Panc1 (cell line): ENCODE results near the gene KREMEN2.

Experiments
- CTCF ChIP-seq: fragments of 450-650 bp; IDR thresholded peaks from 2 replicates; pipeline ENCODE4 v1.5.1; 2017; ENCODE audit warnings: mild to moderate bottlenecking
- POLR2AphosphoS5 ChIP-seq: IDR thresholded peaks from 2 replicates; pipeline ENCODE4 v1.6.1; 2012; ENCODE audit warnings: mild to moderate bottlenecking, low read depth, low read length, moderate library complexity
- SIN3A ChIP-seq: IDR thresholded peaks from 2 replicates; pipeline ENCODE4 v1.6.1; 2012; ENCODE audit warnings: low read depth, mild to moderate bottlenecking, low read length, moderate library complexity, borderline replicate concordance; ENCODE audit not compliant: insufficient read depth
- TCF7L2 ChIP-seq: IDR thresholded peaks from 2 replicates; pipeline ENCODE4 v1.6.1; 2011; ENCODE audit warnings: mild to moderate bottlenecking, low read depth, low read length, inconsistent platforms
- TF ChIP-seq, protein P1 (sequence below), 2 experiments: IDR thresholded peaks; 2 replicates each; pipeline ENCODE4 v1.6.1; 2011 to 2012; ENCODE audit warnings: low read depth in 2 of 2, control low read depth in 1 of 2, low read length in 1 of 2, mild to moderate bottlenecking in 1 of 2, moderate library complexity in 1 of 2; ENCODE audit not compliant: insufficient read depth in 1 of 2

GRCh38 chr16:2942045-2942444 lies 22.0 kb upstream of the KREMEN2 start:
- TF ChIP-seq SIN3A: no peak
- TF ChIP-seq CTCF: no peak
- no peak for TF ChIP-seq TCF7L2
- TF ChIP-seq POLR2AphosphoS5: no peak
- TF ChIP-seq, protein P1, sequence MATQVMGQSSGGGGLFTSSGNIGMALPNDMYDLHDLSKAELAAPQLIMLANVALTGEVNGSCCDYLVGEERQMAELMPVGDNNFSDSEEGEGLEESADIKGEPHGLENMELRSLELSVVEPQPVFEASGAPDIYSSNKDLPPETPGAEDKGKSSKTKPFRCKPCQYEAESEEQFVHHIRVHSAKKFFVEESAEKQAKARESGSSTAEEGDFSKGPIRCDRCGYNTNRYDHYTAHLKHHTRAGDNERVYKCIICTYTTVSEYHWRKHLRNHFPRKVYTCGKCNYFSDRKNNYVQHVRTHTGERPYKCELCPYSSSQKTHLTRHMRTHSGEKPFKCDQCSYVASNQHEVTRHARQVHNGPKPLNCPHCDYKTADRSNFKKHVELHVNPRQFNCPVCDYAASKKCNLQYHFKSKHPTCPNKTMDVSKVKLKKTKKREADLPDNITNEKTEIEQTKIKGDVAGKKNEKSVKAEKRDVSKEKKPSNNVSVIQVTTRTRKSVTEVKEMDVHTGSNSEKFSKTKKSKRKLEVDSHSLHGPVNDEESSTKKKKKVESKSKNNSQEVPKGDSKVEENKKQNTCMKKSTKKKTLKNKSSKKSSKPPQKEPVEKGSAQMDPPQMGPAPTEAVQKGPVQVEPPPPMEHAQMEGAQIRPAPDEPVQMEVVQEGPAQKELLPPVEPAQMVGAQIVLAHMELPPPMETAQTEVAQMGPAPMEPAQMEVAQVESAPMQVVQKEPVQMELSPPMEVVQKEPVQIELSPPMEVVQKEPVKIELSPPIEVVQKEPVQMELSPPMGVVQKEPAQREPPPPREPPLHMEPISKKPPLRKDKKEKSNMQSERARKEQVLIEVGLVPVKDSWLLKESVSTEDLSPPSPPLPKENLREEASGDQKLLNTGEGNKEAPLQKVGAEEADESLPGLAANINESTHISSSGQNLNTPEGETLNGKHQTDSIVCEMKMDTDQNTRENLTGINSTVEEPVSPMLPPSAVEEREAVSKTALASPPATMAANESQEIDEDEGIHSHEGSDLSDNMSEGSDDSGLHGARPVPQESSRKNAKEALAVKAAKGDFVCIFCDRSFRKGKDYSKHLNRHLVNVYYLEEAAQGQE (IDR thresholded peaks at IDR 0.05; ENCODE audit: insufficient read depth in 1 of 2, low read depth in 2 of 2, low read length in 1 of 2): no peak
